Measurements from ENCODE around the gene ASB1.
"Not testable (repeated sequence)": the region's sequence is repeated elsewhere in the genome, so short reads cannot be mapped to it uniquely, and the experiment has no call there.

The ASB1 gene

GRCh38 chr2:238442257-238442656, 15.5 kb downstream of the ASB1 start:
- DNase-seq (ENCODE audit: low read depth in 1 of 2, low spot score in 1 of 2), result not testable (repeated sequence)

GRCh38 chr2:238444242-238444641, 17.5 kb downstream of the ASB1 start:
- no peak for DNase-seq (ENCODE audit: low read depth in 1 of 2, low spot score in 1 of 2)

GRCh38 chr2:238445409-238446190, 18.9 kb downstream of the ASB1 start:
- DNase-seq (ENCODE audit: low read depth in 1 of 2, low spot score in 1 of 2), result no peak

- no peak for DNase-seq (ENCODE audit: low read depth in 1 of 2, low spot score in 1 of 2)
Measured at GRCh38 chr2:238446371-238446770, 19.6 kb downstream of the ASB1 start.

GRCh38 chr2:238448031-238448955, 21.6 kb downstream of the ASB1 start:
- DNase-seq (ENCODE audit: low read depth in 1 of 2, low spot score in 1 of 2), result no peak

- no peak for DNase-seq (ENCODE audit: low read depth in 1 of 2, low spot score in 1 of 2)
Measured at GRCh38 chr2:238449241-238449640, 22.5 kb downstream of the ASB1 start.

- no peak for DNase-seq (ENCODE audit: low read depth in 1 of 2, low spot score in 1 of 2)
Measured at GRCh38 chr2:238449909-238450417, 23.2 kb downstream of the ASB1 start.

- no peak for DNase-seq (ENCODE audit: low read depth in 1 of 2, low spot score in 1 of 2)
Measured at GRCh38 chr2:238450440-238450861, 23.7 kb downstream of the ASB1 start.

GRCh38 chr2:238453842-238454241, 27.1 kb downstream of the ASB1 start:
- no peak for DNase-seq (ENCODE audit: low read depth in 1 of 2, low spot score in 1 of 2)

- no peak for DNase-seq (ENCODE audit: low read depth in 1 of 2, low spot score in 1 of 2)
Measured at GRCh38 chr2:238456449-238456848, 29.7 kb downstream of the ASB1 start.

GRCh38 chr2:238456970-238457926, 30.5 kb downstream of the ASB1 start:
- no peak for DNase-seq (ENCODE audit: low read depth in 1 of 2, low spot score in 1 of 2)

- DNase-seq (ENCODE audit: low read depth in 1 of 2, low spot score in 1 of 2), result no peak
Measured at GRCh38 chr2:238457927-238458324, 31.2 kb downstream of the ASB1 start.

- no peak for DNase-seq (ENCODE audit: low read depth in 1 of 2, low spot score in 1 of 2)
Measured at GRCh38 chr2:238458651-238459050, 31.9 kb downstream of the ASB1 start.

GRCh38 chr2:238459081-238459629, 32.4 kb downstream of the ASB1 start:
- DNase-seq (ENCODE audit: low read depth in 1 of 2, low spot score in 1 of 2), result no peak

GRCh38 chr2:238461051-238461450, 34.3 kb downstream of the ASB1 start:
- DNase-seq (ENCODE audit: low read depth in 1 of 2, low spot score in 1 of 2), result no peak

- no peak for DNase-seq (ENCODE audit: low read depth in 1 of 2, low spot score in 1 of 2)
Measured at GRCh38 chr2:238461491-238461890, 34.8 kb downstream of the ASB1 start.

- no peak for DNase-seq (ENCODE audit: low read depth in 1 of 2, low spot score in 1 of 2)
Measured at GRCh38 chr2:238461916-238462315, 35.2 kb downstream of the ASB1 start.

- no peak for DNase-seq (ENCODE audit: low read depth in 1 of 2, low spot score in 1 of 2)
Measured at GRCh38 chr2:238462782-238463396, 36.2 kb downstream of the ASB1 start.

- DNase-seq (ENCODE audit: low read depth in 1 of 2, low spot score in 1 of 2), result no peak
Measured at GRCh38 chr2:238464389-238464788, 37.7 kb downstream of the ASB1 start.
